Type B pancreatic cell (in vitro differentiated cells): Measurements from ENCODE around the gene CLSTN3. TPM values are rescaled to one million over a fixed set of nuclear protein-coding genes. Genes with fewer than 3 reads are reported as not detected.
A peak's percentile ranks its signal among the peaks of the same experiment; 100 is the strongest.

Source experiments
- DNase-seq: peaks from one replicate; pipeline ENCODE4 v3.0.0; 2021; ENCODE audit warnings: mixed read lengths; ENCODE audit not compliant: unreplicated experiment; ENCODE audit errors: extremely low spot score
- H3K27ac Mint-ChIP-seq: 2 replicates; pipeline ENCODE4 v1.8.0; 2021; ENCODE audit warnings: mild to moderate bottlenecking, mixed read lengths
- H3K27me3 Mint-ChIP-seq: 2 replicates; pipeline ENCODE4 v1.8.0; 2021; ENCODE audit warnings: mixed read lengths
- H3K36me3 Mint-ChIP-seq: 2 replicates; pipeline ENCODE4 v1.8.0; 2021; ENCODE audit warnings: mixed read lengths
- H3K4me1 Mint-ChIP-seq: one replicate; pipeline ENCODE4 v1.8.0; 2021; ENCODE audit warnings: mixed read lengths; ENCODE audit not compliant: unreplicated experiment
- H3K4me3 Mint-ChIP-seq: 2 replicates; pipeline ENCODE4 v1.8.0; 2021; ENCODE audit warnings: mild to moderate bottlenecking, mixed read lengths
- H3K9me3 Mint-ChIP-seq: 2 replicates; pipeline ENCODE4 v1.8.0; 2021; ENCODE audit warnings: mixed read lengths
- total RNA-seq: library from RNA; stranded (reverse); gene quantifications from 2 replicates; pipeline ENCODE4 v1.2.1, GENCODE V29; 2021; ENCODE audit warnings: low replicate concordance
- TF ChIP-seq, protein P1 (sequence below): fragments of 200-600 bp; sonication (generic); conservative IDR thresholded peaks from 2 replicates; pipeline ENCODE4 v1.5.0; 2021; ENCODE audit warnings: antibody characterized with exemption, mild to moderate bottlenecking

CLSTN3 gene
- total RNA-seq, 1 donor from 2014 or later, result 51.6 TPM

DNA sequence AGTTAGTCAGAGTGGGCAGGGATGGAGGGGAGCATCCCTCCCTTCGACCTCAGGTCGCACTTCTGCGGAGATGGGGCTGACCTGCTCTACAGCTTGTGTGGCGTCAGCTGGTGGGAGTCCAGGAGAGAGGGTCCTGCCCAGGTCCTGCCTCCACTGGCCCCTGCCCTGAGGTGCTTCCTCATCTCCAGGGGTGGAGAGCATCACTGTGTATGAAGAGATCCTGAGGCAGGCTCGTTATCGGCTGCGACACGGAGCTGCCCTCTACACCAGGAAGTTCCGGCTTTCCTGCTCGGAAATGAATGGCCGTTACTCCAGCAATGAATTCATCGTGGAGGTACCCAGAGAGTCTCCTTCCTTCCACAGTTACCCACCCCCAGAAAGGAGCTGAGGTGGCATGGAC lies 20.2 kb downstream of the CLSTN3 start:
- peaks cover 34% of the 10 kb centered on the region for H3K36me3 Mint-ChIP-seq

DNA sequence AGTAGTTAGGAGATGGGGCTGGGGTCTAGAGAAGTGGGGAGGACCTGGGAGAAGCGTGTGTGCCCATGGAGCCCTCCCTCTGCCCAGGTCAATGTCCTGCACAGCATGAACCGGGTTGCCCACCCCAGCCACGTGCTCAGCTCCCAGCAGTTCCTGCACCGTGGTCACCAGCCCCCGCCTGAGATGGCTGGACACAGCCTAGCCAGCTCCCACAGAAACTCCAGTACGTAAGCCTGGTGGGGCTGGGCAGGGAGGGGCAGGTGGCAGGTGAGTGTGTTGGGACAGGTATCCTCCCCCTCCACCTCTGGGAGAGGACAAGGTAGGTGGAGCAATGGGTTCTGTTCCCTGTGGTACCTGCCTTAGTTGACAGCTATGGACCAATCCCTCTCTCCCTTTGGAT lies 20.7 kb downstream of the CLSTN3 start:
- H3K36me3 Mint-ChIP-seq, result peaks cover 30% of the 10 kb centered on the region
- H3K27ac Mint-ChIP-seq, result no peak overlapping the region
- no peaks in the 10 kb centered on the region for H3K27me3 Mint-ChIP-seq

More for the DNA sequence above, 20.2 kb downstream of the CLSTN3 start:
- peaks cover 6% of the 10 kb centered on the region for H3K4me1 Mint-ChIP-seq
- no peaks in the 10 kb centered on the region for H3K27me3 Mint-ChIP-seq
- no peak for DNase-seq
- no peak overlapping the region for H3K4me3 Mint-ChIP-seq
- TF ChIP-seq, protein P1, sequence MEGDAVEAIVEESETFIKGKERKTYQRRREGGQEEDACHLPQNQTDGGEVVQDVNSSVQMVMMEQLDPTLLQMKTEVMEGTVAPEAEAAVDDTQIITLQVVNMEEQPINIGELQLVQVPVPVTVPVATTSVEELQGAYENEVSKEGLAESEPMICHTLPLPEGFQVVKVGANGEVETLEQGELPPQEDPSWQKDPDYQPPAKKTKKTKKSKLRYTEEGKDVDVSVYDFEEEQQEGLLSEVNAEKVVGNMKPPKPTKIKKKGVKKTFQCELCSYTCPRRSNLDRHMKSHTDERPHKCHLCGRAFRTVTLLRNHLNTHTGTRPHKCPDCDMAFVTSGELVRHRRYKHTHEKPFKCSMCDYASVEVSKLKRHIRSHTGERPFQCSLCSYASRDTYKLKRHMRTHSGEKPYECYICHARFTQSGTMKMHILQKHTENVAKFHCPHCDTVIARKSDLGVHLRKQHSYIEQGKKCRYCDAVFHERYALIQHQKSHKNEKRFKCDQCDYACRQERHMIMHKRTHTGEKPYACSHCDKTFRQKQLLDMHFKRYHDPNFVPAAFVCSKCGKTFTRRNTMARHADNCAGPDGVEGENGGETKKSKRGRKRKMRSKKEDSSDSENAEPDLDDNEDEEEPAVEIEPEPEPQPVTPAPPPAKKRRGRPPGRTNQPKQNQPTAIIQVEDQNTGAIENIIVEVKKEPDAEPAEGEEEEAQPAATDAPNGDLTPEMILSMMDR, result no peak
- no peak overlapping the region for H3K27ac Mint-ChIP-seq
- H3K9me3 Mint-ChIP-seq, result no peaks in the 10 kb centered on the region

DNA sequence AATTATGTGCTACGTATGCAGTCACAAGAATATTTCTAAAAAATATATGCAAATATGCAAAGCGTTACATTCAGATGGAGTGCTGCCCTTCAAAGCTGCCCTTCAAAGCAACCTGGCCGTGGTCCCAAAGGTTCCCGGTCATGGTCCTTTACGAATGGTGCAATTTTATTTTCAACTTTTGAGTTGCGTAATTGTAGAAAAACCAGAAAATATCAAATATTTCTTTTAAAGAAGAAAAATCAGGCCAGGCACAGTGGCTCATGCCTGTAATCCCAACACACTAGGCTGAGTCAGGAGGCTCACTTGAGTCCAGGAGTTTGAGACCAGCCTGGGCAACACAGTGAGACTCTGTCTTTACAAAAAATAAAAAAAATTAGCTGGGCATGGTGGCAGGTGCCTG lies 21.4 kb downstream of the CLSTN3 start:
- TF ChIP-seq, protein P1, result no peak
- DNase-seq, result no peak
- H3K27me3 Mint-ChIP-seq, result no peaks in the 10 kb centered on the region
- peaks cover 6% of the 10 kb centered on the region for H3K4me1 Mint-ChIP-seq
- H3K36me3 Mint-ChIP-seq, result peaks cover 27% of the 10 kb centered on the region
- H3K9me3 Mint-ChIP-seq, result no peaks in the 10 kb centered on the region
- no peak overlapping the region for H3K4me3 Mint-ChIP-seq
- no peak overlapping the region for H3K27ac Mint-ChIP-seq

More for the DNA sequence above, 20.7 kb downstream of the CLSTN3 start:
- Mint-ChIP-seq H3K9me3 (no peaks in the 10 kb centered on the region), H3K4me3 (no peak overlapping the region), H3K4me1 (peaks cover 6% of the 10 kb centered on the region)
- DNase-seq, result no peak
- TF ChIP-seq, protein P1, result no peak

DNA sequence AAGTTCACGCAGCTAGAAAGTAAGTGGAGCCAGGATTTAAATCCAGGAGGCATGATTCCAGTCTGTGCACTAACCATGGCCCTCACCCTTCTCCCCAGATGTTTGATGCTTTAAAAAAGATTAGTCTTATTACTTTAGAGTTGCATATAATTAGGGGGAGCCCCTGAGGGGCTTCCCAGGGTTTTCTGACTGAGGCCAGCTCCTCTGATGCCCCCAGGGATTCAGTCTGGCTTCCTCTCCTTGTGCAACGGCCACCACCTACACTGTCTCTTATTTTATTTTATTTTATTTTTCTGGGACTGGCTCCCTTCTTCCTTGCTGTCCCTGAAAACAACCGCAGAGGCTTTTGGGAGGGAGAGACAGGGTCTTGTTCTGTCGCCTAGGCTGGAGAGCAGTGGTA lies 22.6 kb downstream of the CLSTN3 start:
- TF ChIP-seq, protein P1, result no peak
- no peak for DNase-seq
- Mint-ChIP-seq H3K4me3 (no peak overlapping the region), H3K9me3 (no peaks in the 10 kb centered on the region), H3K4me1 (peaks cover 6% of the 10 kb centered on the region), H3K27ac (no peak overlapping the region), H3K27me3 (no peaks in the 10 kb centered on the region), H3K36me3 (peaks cover 24% of the 10 kb centered on the region)

DNA sequence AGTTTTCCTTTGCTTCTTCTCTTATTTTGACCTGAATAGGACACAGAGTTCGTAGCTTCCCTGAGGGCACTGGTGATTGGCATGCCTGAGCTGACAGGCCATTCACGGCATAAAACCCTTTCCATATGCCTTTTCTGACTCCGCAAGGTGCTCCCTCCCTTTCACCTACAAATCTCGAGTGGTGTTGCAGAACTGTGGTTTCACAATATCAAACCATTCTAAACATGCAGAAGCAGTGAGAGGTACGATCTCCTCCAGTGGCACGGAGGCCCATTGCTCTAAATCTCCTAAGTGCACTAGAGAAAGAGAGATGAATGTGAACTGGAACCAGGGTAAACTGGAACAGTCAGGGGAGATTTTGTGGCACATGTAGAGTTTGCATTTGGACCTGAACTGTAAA lies 23.9 kb downstream of the CLSTN3 start:
- Mint-ChIP-seq H3K4me1 (peaks cover 6% of the 10 kb centered on the region), H3K4me3 (peak overlapping the region; percentile 2), H3K36me3 (peaks cover 19% of the 10 kb centered on the region), H3K27me3 (no peaks in the 10 kb centered on the region), H3K9me3 (no peaks in the 10 kb centered on the region), H3K27ac (peak overlapping the region; percentile 25)
- TF ChIP-seq, protein P1, result no peak
- DNase-seq, result no peak
